ENCODE measurements around the gene FBXO21.

Gene FBXO21

GRCh38 chr12:117124421-117125271, 65.6 kb downstream of the FBXO21 start:
- H2AK5ac ChIP-seq (ENCODE audit: low read length) = no peak overlapping the region
- H3K36me3 ChIP-seq (ENCODE audit: control insufficient read depth, insufficient read depth, low read length) = no peaks in the 10 kb centered on the region
- no peaks in the 10 kb centered on the region for H3K4me1 ChIP-seq (ENCODE audit: control insufficient read depth, low read depth, low read length)
- no peak overlapping the region for H4K8ac ChIP-seq (ENCODE audit: low read depth, low read length)
- no peak overlapping the region for H2BK15ac ChIP-seq (replicated peaks; ENCODE audit: low read depth)
- no peak overlapping the region for H3K56ac ChIP-seq (ENCODE audit: low read length)
- H4K5ac ChIP-seq (ENCODE audit: low read length) = no peak overlapping the region
- H3K27me3 ChIP-seq (ENCODE audit: insufficient read depth, low read length, poor library complexity) = no peaks in the 10 kb centered on the region
- H3K18ac ChIP-seq (ENCODE audit: low read length) = no peak overlapping the region
- no peak overlapping the region for H2BK120ac ChIP-seq (ENCODE audit: low read depth, low read length)
- H2BK5ac ChIP-seq (ENCODE audit: low read length) = no peak overlapping the region
- no CpG with 5 or more reads among the region's 8 CpGs for WGBS (ENCODE audit: extremely low coverage, insufficient coverage, low lambda C conversion rate)
- H3K4ac ChIP-seq (ENCODE audit: low read depth, low read length) = no peak overlapping the region
- no peaks in the 10 kb centered on the region for H3K79me2 ChIP-seq (ENCODE audit: control insufficient read depth, insufficient read depth, low read length)
- no peak overlapping the region for H3K4me2 ChIP-seq (ENCODE audit: low read length)
- no peak for DNase-seq
- no peak overlapping the region for H3K4me3 ChIP-seq (ENCODE audit: low read length)
- H3K79me1 ChIP-seq (ENCODE audit: low read length) = no peaks in the 10 kb centered on the region
- H3K27ac ChIP-seq (ENCODE audit: low read depth, low read length) = no peak overlapping the region
- no peak overlapping the region for H3K23ac ChIP-seq (ENCODE audit: low read length)
- no peak overlapping the region for H3K9ac ChIP-seq (ENCODE audit: low read length)

- WGBS (ENCODE audit: extremely low coverage, insufficient coverage, low lambda C conversion rate) = no CpG with 5 or more reads among the region's 3 CpGs
- Histone ChIP-seq H4K8ac (ENCODE audit: low read depth, low read length) (no peak overlapping the region), H3K56ac (ENCODE audit: low read length) (no peak overlapping the region), H3K4me3 (ENCODE audit: low read length) (no peak overlapping the region), H2BK120ac (ENCODE audit: low read depth, low read length) (no peak overlapping the region), H3K79me1 (ENCODE audit: low read length) (no peaks in the 10 kb centered on the region), H2AK5ac (ENCODE audit: low read length) (no peak overlapping the region), H2BK5ac (ENCODE audit: low read length) (no peak overlapping the region), H3K18ac (ENCODE audit: low read length) (no peak overlapping the region), H3K27me3 (ENCODE audit: insufficient read depth, low read length, poor library complexity) (no peaks in the 10 kb centered on the region), H3K4ac (ENCODE audit: low read depth, low read length) (no peak overlapping the region), H3K79me2 (ENCODE audit: control insufficient read depth, insufficient read depth, low read length) (no peaks in the 10 kb centered on the region), H3K36me3 (ENCODE audit: control insufficient read depth, insufficient read depth, low read length) (no peaks in the 10 kb centered on the region), H2BK15ac (replicated peaks; ENCODE audit: low read depth) (no peak overlapping the region), H4K5ac (ENCODE audit: low read length) (no peak overlapping the region), H3K27ac (ENCODE audit: low read depth, low read length) (no peak overlapping the region), H3K23ac (ENCODE audit: low read length) (no peak overlapping the region), H3K4me2 (ENCODE audit: low read length) (no peak overlapping the region), H3K4me1 (ENCODE audit: control insufficient read depth, low read depth, low read length) (peaks cover 2% of the 10 kb centered on the region), H3K9ac (ENCODE audit: low read length) (no peak overlapping the region)
- DNase-seq = no peak
Observed at GRCh38 chr12:117121441-117121840, 68.8 kb downstream of the FBXO21 start.

GRCh38 chr12:117120787-117121186, 69.5 kb downstream of the FBXO21 start:
- no peak overlapping the region for H2BK5ac ChIP-seq (ENCODE audit: low read length)
- H4K8ac ChIP-seq (ENCODE audit: low read depth, low read length) = no peak overlapping the region
- H2AK5ac ChIP-seq (ENCODE audit: low read length) = no peak overlapping the region
- H3K79me1 ChIP-seq (ENCODE audit: low read length) = no peaks in the 10 kb centered on the region
- no CpG with 5 or more reads among the region's 9 CpGs for WGBS (ENCODE audit: extremely low coverage, insufficient coverage, low lambda C conversion rate)
- H3K4me3 ChIP-seq (ENCODE audit: low read length) = no peak overlapping the region
- no peak overlapping the region for H3K56ac ChIP-seq (ENCODE audit: low read length)
- H3K18ac ChIP-seq (ENCODE audit: low read length) = no peak overlapping the region
- H3K27me3 ChIP-seq (ENCODE audit: insufficient read depth, low read length, poor library complexity) = no peaks in the 10 kb centered on the region
- no peak overlapping the region for H3K4ac ChIP-seq (ENCODE audit: low read depth, low read length)
- H3K27ac ChIP-seq (ENCODE audit: low read depth, low read length) = no peak overlapping the region
- no peak overlapping the region for H3K4me2 ChIP-seq (ENCODE audit: low read length)
- H3K9ac ChIP-seq (ENCODE audit: low read length) = no peak overlapping the region
- peaks cover 2% of the 10 kb centered on the region for H3K4me1 ChIP-seq (ENCODE audit: control insufficient read depth, low read depth, low read length)
- no peak overlapping the region for H3K23ac ChIP-seq (ENCODE audit: low read length)
- no peaks in the 10 kb centered on the region for H3K36me3 ChIP-seq (ENCODE audit: control insufficient read depth, insufficient read depth, low read length)
- H4K5ac ChIP-seq (ENCODE audit: low read length) = no peak overlapping the region
- H3K79me2 ChIP-seq (ENCODE audit: control insufficient read depth, insufficient read depth, low read length) = no peaks in the 10 kb centered on the region
- H2BK120ac ChIP-seq (ENCODE audit: low read depth, low read length) = no peak overlapping the region
- H2BK15ac ChIP-seq (replicated peaks; ENCODE audit: low read depth) = no peak overlapping the region
- peak; percentile 34 for DNase-seq

GRCh38 chr12:117119592-117120198, 70.6 kb downstream of the FBXO21 start:
- H3K27ac ChIP-seq (ENCODE audit: low read depth, low read length) = no peak overlapping the region
- H3K23ac ChIP-seq (ENCODE audit: low read length) = no peak overlapping the region
- DNase-seq = peak; percentile 80
- H2BK15ac ChIP-seq (replicated peaks; ENCODE audit: low read depth) = no peak overlapping the region
- no peak overlapping the region for H3K4me2 ChIP-seq (ENCODE audit: low read length)
- no peak overlapping the region for H3K18ac ChIP-seq (ENCODE audit: low read length)
- H4K5ac ChIP-seq (ENCODE audit: low read length) = no peak overlapping the region
- no peak overlapping the region for H3K9ac ChIP-seq (ENCODE audit: low read length)
- no peak overlapping the region for H4K8ac ChIP-seq (ENCODE audit: low read depth, low read length)
- no peaks in the 10 kb centered on the region for H3K36me3 ChIP-seq (ENCODE audit: control insufficient read depth, insufficient read depth, low read length)
- H3K4me1 ChIP-seq (ENCODE audit: control insufficient read depth, low read depth, low read length) = peaks cover 2% of the 10 kb centered on the region
- peak overlapping the region; percentile 45 for H3K4ac ChIP-seq (ENCODE audit: low read depth, low read length)
- no peaks in the 10 kb centered on the region for H3K27me3 ChIP-seq (ENCODE audit: insufficient read depth, low read length, poor library complexity)
- no CpG with 5 or more reads among the region's 6 CpGs for WGBS (ENCODE audit: extremely low coverage, insufficient coverage, low lambda C conversion rate)
- no peak overlapping the region for H3K56ac ChIP-seq (ENCODE audit: low read length)
- H2BK5ac ChIP-seq (ENCODE audit: low read length) = no peak overlapping the region
- no peaks in the 10 kb centered on the region for H3K79me2 ChIP-seq (ENCODE audit: control insufficient read depth, insufficient read depth, low read length)
- no peak overlapping the region for H2BK120ac ChIP-seq (ENCODE audit: low read depth, low read length)
- H3K79me1 ChIP-seq (ENCODE audit: low read length) = no peaks in the 10 kb centered on the region
- H3K4me3 ChIP-seq (ENCODE audit: low read length) = no peak overlapping the region
- H2AK5ac ChIP-seq (ENCODE audit: low read length) = no peak overlapping the region

- H3K4me1 ChIP-seq (ENCODE audit: control insufficient read depth, low read depth, low read length) = peaks cover 2% of the 10 kb centered on the region
- H2AK5ac ChIP-seq (ENCODE audit: low read length) = no peak overlapping the region
- no peaks in the 10 kb centered on the region for H3K79me1 ChIP-seq (ENCODE audit: low read length)
- WGBS (ENCODE audit: extremely low coverage, insufficient coverage, low lambda C conversion rate) = no CpG with 5 or more reads among the region's 18 CpGs
- H2BK120ac ChIP-seq (ENCODE audit: low read depth, low read length) = no peak overlapping the region
- H3K27me3 ChIP-seq (ENCODE audit: insufficient read depth, low read length, poor library complexity) = no peaks in the 10 kb centered on the region
- no peak overlapping the region for H4K8ac ChIP-seq (ENCODE audit: low read depth, low read length)
- H2BK15ac ChIP-seq (replicated peaks; ENCODE audit: low read depth) = no peak overlapping the region
- H3K23ac ChIP-seq (ENCODE audit: low read length) = no peak overlapping the region
- H3K4me2 ChIP-seq (ENCODE audit: low read length) = no peak overlapping the region
- H3K4me3 ChIP-seq (ENCODE audit: low read length) = no peak overlapping the region
- peak overlapping the region; percentile 45 for H3K4ac ChIP-seq (ENCODE audit: low read depth, low read length)
- no peaks in the 10 kb centered on the region for H3K79me2 ChIP-seq (ENCODE audit: control insufficient read depth, insufficient read depth, low read length)
- no peak overlapping the region for H2BK5ac ChIP-seq (ENCODE audit: low read length)
- peak overlapping the region; percentile 46 for H3K56ac ChIP-seq (ENCODE audit: low read length)
- DNase-seq = peak; percentile 72
- no peak overlapping the region for H4K5ac ChIP-seq (ENCODE audit: low read length)
- H3K18ac ChIP-seq (ENCODE audit: low read length) = no peak overlapping the region
- H3K9ac ChIP-seq (ENCODE audit: low read length) = peak overlapping the region; percentile 4
- H3K27ac ChIP-seq (ENCODE audit: low read depth, low read length) = peak overlapping the region; percentile 30
- no peaks in the 10 kb centered on the region for H3K36me3 ChIP-seq (ENCODE audit: control insufficient read depth, insufficient read depth, low read length)
Observed at GRCh38 chr12:117118838-117119591, 71.3 kb downstream of the FBXO21 start.

All from mesendoderm (in vitro differentiated cells).